ENCODE results near the gene FANCC.

FANCC gene

GRCh38 chr9:95102001-95102433 lies 215.5 kb downstream of the FANCC start:
- H3K4me2 ChIP-seq (ENCODE audit: low read length, poor library complexity, severe bottlenecking), result no peak overlapping the region
- no peak overlapping the region for H2BK120ac ChIP-seq (ENCODE audit: low read depth, low read length)
- no peaks in the 10 kb centered on the region for H3K9me3 ChIP-seq (ENCODE audit: control insufficient read depth, low read length)
- no peak overlapping the region for H3K18ac ChIP-seq (ENCODE audit: low read depth in 1 of 2, low read length in 2 of 2)
- H4K8ac ChIP-seq (ENCODE audit: low read length), result no peak overlapping the region
- H3K4me1 ChIP-seq (ENCODE audit: control insufficient read depth, insufficient read depth, low read depth, low read length), result peaks cover 38% of the 10 kb centered on the region
- no peak overlapping the region for H3K4me3 ChIP-seq (ENCODE audit: insufficient read depth in 1 of 2, low read depth in 1 of 2, low read length in 2 of 2)
- H2BK5ac ChIP-seq (ENCODE audit: low read depth, low read length, poor library complexity, severe bottlenecking), result no peak overlapping the region
- no peak overlapping the region for H3K14ac ChIP-seq (ENCODE audit: low read length in 2 of 2)
- H3K79me1 ChIP-seq (replicated peaks; ENCODE audit: low read length, poor library complexity, severe bottlenecking), result peaks cover 44% of the 10 kb centered on the region
- no peak overlapping the region for H2AFZ ChIP-seq (ENCODE audit: low read depth, low read length)
- H3K36me3 ChIP-seq (ENCODE audit: control insufficient read depth in 1 of 2, insufficient read depth in 2 of 2, low read depth in 1 of 2, low read length in 2 of 2), result peaks cover 7 to 52% of the 10 kb centered on the region in 2 experiments
- no peak overlapping the region for H3K27ac ChIP-seq (ENCODE audit: low read length, poor library complexity, severe bottlenecking)
- H2BK12ac ChIP-seq (ENCODE audit: low read length in 2 of 2), result no peak overlapping the region
- DNase-seq, result no peak
- no peak overlapping the region for H4K91ac ChIP-seq (ENCODE audit: low read length)
- no peaks in the 10 kb centered on the region for H3K27me3 ChIP-seq (ENCODE audit: control insufficient read depth in 1 of 2, insufficient read depth in 1 of 2, low read length in 2 of 2)
- H3K23ac ChIP-seq (ENCODE audit: low read length in 2 of 2), result no peak overlapping the region
- H3K9ac ChIP-seq (ENCODE audit: low read length), result no peak overlapping the region
- H2AK5ac ChIP-seq (ENCODE audit: low read length, severe bottlenecking), result peak overlapping the region; percentile 58
- WGBS, result 94% methylated on average over 8 of the region's 8 CpGs
- H3K4ac ChIP-seq (ENCODE audit: low read depth in 1 of 2, low read length in 2 of 2), result no peak overlapping the region
- no peak overlapping the region for H2BK15ac ChIP-seq (ENCODE audit: low read depth, poor library complexity, severe bottlenecking)

- Histone ChIP-seq H3K23ac (ENCODE audit: low read length in 2 of 2) (no peak overlapping the region), H3K4me2 (ENCODE audit: low read length, poor library complexity, severe bottlenecking) (no peak overlapping the region), H3K14ac (ENCODE audit: low read length in 2 of 2) (no peak overlapping the region), H3K79me1 (replicated peaks; ENCODE audit: low read length, poor library complexity, severe bottlenecking) (peaks cover 46% of the 10 kb centered on the region), H2BK12ac (ENCODE audit: low read length in 2 of 2) (no peak overlapping the region), H3K4ac (ENCODE audit: low read depth in 1 of 2, low read length in 2 of 2) (no peak overlapping the region), H2AK5ac (ENCODE audit: low read length, severe bottlenecking) (peak overlapping the region; percentile 6), H2BK15ac (ENCODE audit: low read depth, poor library complexity, severe bottlenecking) (no peak overlapping the region), H3K4me3 (ENCODE audit: insufficient read depth in 1 of 2, low read depth in 1 of 2, low read length in 2 of 2) (no peak overlapping the region), H3K18ac (ENCODE audit: low read depth in 1 of 2, low read length in 2 of 2) (no peak overlapping the region), H2BK5ac (ENCODE audit: low read depth, low read length, poor library complexity, severe bottlenecking) (no peak overlapping the region), H2AFZ (ENCODE audit: low read depth, low read length) (no peak overlapping the region), H4K8ac (ENCODE audit: low read length) (no peak overlapping the region), H3K27ac (ENCODE audit: low read length, poor library complexity, severe bottlenecking) (no peak overlapping the region), H3K4me1 (ENCODE audit: control insufficient read depth, insufficient read depth, low read depth, low read length) (peaks cover 36% of the 10 kb centered on the region), H2BK120ac (ENCODE audit: low read depth, low read length) (no peak overlapping the region), H3K27me3 (ENCODE audit: control insufficient read depth in 1 of 2, insufficient read depth in 1 of 2, low read length in 2 of 2) (no peaks in the 10 kb centered on the region), H3K36me3 (ENCODE audit: control insufficient read depth in 1 of 2, insufficient read depth in 2 of 2, low read depth in 1 of 2, low read length in 2 of 2) (peaks cover 0 to 53% of the 10 kb centered on the region in 2 experiments), H3K9me3 (ENCODE audit: control insufficient read depth, low read length) (no peaks in the 10 kb centered on the region), H4K91ac (ENCODE audit: low read length) (no peak overlapping the region), H3K9ac (ENCODE audit: low read length) (no peak overlapping the region)
- no peak for DNase-seq
- 96% methylated on average over 12 of the region's 12 CpGs for WGBS
Observed at GRCh38 chr9:95101326-95101725, 216.2 kb downstream of the FANCC start.

GRCh38 chr9:95100071-95100627 lies 217.4 kb downstream of the FANCC start:
- Histone ChIP-seq H3K23ac (ENCODE audit: low read length in 2 of 2) (no peak overlapping the region), H3K4ac (ENCODE audit: low read depth in 1 of 2, low read length in 2 of 2) (no peak overlapping the region), H2BK5ac (ENCODE audit: low read depth, low read length, poor library complexity, severe bottlenecking) (no peak overlapping the region), H3K27ac (ENCODE audit: low read length, poor library complexity, severe bottlenecking) (peak overlapping the region; percentile 80), H2BK12ac (ENCODE audit: low read length in 2 of 2) (no peak overlapping the region), H3K9ac (ENCODE audit: low read length) (no peak overlapping the region), H3K4me1 (ENCODE audit: control insufficient read depth, insufficient read depth, low read depth, low read length) (peaks cover 40% of the 10 kb centered on the region), H3K36me3 (ENCODE audit: control insufficient read depth in 1 of 2, insufficient read depth in 2 of 2, low read depth in 1 of 2, low read length in 2 of 2) (peaks cover 0 to 54% of the 10 kb centered on the region in 2 experiments), H4K8ac (ENCODE audit: low read length) (no peak overlapping the region), H3K4me2 (ENCODE audit: low read length, poor library complexity, severe bottlenecking) (no peak overlapping the region), H2BK120ac (ENCODE audit: low read depth, low read length) (no peak overlapping the region), H2AFZ (ENCODE audit: low read depth, low read length) (no peak overlapping the region), H2BK15ac (ENCODE audit: low read depth, poor library complexity, severe bottlenecking) (no peak overlapping the region), H3K79me1 (replicated peaks; ENCODE audit: low read length, poor library complexity, severe bottlenecking) (peaks cover 51% of the 10 kb centered on the region), H3K18ac (ENCODE audit: low read depth in 1 of 2, low read length in 2 of 2) (no peak overlapping the region), H3K9me3 (ENCODE audit: control insufficient read depth, low read length) (no peaks in the 10 kb centered on the region), H4K91ac (ENCODE audit: low read length) (no peak overlapping the region), H3K14ac (ENCODE audit: low read length in 2 of 2) (no peak overlapping the region), H3K4me3 (ENCODE audit: insufficient read depth in 1 of 2, low read depth in 1 of 2, low read length in 2 of 2) (no peak overlapping the region), H3K27me3 (ENCODE audit: control insufficient read depth in 1 of 2, insufficient read depth in 1 of 2, low read length in 2 of 2) (no peaks in the 10 kb centered on the region), H2AK5ac (ENCODE audit: low read length, severe bottlenecking) (peak overlapping the region; percentile 2)
- DNase-seq, result no peak
- WGBS, result 90% methylated on average over 4 of the region's 4 CpGs

GRCh38 chr9:95099321-95100070 lies 218.0 kb downstream of the FANCC start:
- H2BK120ac ChIP-seq (ENCODE audit: low read depth, low read length), result no peak overlapping the region
- H2BK15ac ChIP-seq (ENCODE audit: low read depth, poor library complexity, severe bottlenecking), result no peak overlapping the region
- peak overlapping the region in 1 of 2 experiments; percentile 61 for H2BK12ac ChIP-seq (ENCODE audit: low read length in 2 of 2)
- no peak overlapping the region for H3K4ac ChIP-seq (ENCODE audit: low read depth in 1 of 2, low read length in 2 of 2)
- no peak overlapping the region for H3K18ac ChIP-seq (ENCODE audit: low read depth in 1 of 2, low read length in 2 of 2)
- H2AFZ ChIP-seq (ENCODE audit: low read depth, low read length), result no peak overlapping the region
- no peak for DNase-seq
- peaks cover 53% of the 10 kb centered on the region for H3K79me1 ChIP-seq (replicated peaks; ENCODE audit: low read length, poor library complexity, severe bottlenecking)
- peaks cover 41% of the 10 kb centered on the region for H3K4me1 ChIP-seq (ENCODE audit: control insufficient read depth, insufficient read depth, low read depth, low read length)
- peaks cover 0 to 52% of the 10 kb centered on the region in 2 experiments for H3K36me3 ChIP-seq (ENCODE audit: control insufficient read depth in 1 of 2, insufficient read depth in 2 of 2, low read depth in 1 of 2, low read length in 2 of 2)
- H3K9me3 ChIP-seq (ENCODE audit: control insufficient read depth, low read length), result no peaks in the 10 kb centered on the region
- peak overlapping the region; percentile 27 for H4K8ac ChIP-seq (ENCODE audit: low read length)
- H3K9ac ChIP-seq (ENCODE audit: low read length), result no peak overlapping the region
- no peak overlapping the region for H3K23ac ChIP-seq (ENCODE audit: low read length in 2 of 2)
- no peak overlapping the region for H3K4me3 ChIP-seq (ENCODE audit: insufficient read depth in 1 of 2, low read depth in 1 of 2, low read length in 2 of 2)
- peak overlapping the region; percentile 21 for H3K27ac ChIP-seq (ENCODE audit: low read length, poor library complexity, severe bottlenecking)
- H4K91ac ChIP-seq (ENCODE audit: low read length), result peak overlapping the region; percentile 78
- 98% methylated on average over 24 of the region's 24 CpGs for WGBS
- H2AK5ac ChIP-seq (ENCODE audit: low read length, severe bottlenecking), result peak overlapping the region; percentile 2
- H2BK5ac ChIP-seq (ENCODE audit: low read depth, low read length, poor library complexity, severe bottlenecking), result peak overlapping the region; percentile 9
- H3K14ac ChIP-seq (ENCODE audit: low read length in 2 of 2), result no peak overlapping the region
- no peak overlapping the region for H3K4me2 ChIP-seq (ENCODE audit: low read length, poor library complexity, severe bottlenecking)
- H3K27me3 ChIP-seq (ENCODE audit: control insufficient read depth in 1 of 2, insufficient read depth in 1 of 2, low read length in 2 of 2), result no peaks in the 10 kb centered on the region

Measured in mesenchymal stem cell (in vitro differentiated cells and primary cell).